Ramos (cell line): ENCODE data around the gene CACNA2D4.

Experiments
- in situ Hi-C: fragments of 300-500 bp; cut with MboI; formaldehyde crosslinking; loops from one replicate; pipeline ENCODE4 v1.14.3; 2022; ENCODE audit warnings: low sequenced_read_pairs; ENCODE audit not compliant: unreplicated experiment

The CACNA2D4 gene

DNA sequence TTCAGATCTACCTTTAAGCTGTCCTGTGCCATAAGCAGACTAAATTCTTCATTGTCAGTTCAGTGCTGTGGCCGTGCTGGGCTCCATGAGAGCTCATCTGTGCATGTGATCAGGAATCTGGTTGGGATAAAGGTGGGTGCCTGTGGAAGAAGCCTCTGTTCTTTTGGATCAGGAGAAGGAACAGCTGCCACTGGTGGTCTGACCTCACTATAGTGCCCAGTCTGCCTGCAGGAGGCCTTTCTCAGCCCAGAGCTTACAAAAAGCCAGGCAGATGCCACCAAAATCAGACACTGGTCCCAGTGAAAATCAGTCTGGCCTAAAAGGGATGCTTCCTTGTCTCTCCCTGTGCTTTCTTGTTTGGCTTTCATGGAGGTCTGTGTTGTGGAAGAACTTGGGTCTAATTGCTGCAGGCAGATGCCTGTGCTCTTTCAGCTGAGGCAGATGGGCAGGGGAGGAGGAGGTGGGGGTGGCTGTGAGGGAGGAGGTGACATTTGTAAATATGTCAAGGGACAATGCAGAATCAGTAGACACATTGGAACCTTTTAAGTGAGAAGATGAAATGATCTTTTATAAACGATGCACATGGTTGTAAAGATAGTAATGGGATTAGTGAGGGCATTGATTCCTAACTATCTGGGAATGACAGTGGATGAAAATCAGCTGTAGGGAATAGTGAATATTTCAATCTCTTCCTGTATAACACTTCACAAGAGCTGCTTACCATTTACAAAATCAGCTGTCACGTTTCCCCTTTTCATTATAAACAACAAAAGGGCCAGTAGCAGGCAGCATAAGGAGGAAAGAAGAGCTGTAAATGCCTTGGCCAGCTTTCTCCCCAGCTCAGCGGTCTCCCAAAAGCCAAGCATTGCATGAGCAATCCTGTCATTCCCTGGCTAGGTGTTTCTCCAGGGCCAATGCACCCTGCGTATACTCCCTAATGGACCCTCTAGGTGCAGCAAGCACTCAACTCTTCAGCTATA lies 44.6 kb downstream of the CACNA2D4 start:
- in situ Hi-C loops: no loop called here

DNA sequence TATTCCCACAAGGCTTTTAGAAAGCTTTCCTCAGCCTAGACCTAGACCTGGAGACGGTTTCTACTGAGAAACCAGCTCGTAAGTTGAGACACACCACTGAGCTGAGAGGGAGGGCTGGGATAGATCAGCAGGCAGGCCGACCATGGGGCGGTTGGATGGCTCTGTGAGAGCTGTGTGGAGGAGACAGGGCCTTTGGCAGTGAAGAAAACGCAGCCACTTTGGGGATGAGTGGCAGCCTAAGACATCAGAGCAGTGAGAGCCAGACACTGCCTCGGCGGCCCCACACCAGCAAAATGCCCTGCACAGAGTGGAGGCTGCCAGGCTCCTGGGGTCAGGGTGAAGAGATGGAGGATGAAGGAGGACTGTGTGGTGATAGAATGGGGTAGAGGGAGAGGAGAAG lies 46.0 kb downstream of the CACNA2D4 start:
- in situ Hi-C loops: no loop called here

DNA sequence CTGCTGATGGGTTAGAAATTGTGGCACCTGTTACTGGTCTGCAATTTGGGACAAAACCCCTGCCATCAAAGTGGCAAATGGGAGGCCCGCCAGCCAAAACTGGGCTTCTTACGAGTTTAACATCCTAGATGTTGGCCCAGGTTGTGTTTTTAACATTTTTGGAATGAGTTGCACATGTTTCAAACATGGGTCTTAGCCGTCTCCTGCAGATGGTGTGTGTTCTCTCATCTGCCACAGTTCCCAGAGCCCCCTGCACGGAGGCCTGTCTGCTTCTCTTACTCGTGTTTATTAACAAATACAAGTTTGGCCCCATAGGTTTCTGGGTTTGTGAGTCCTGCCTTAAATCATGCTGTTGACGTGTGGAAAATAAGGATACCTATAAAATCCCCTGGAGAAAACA lies 46.5 kb downstream of the CACNA2D4 start:
- in situ Hi-C loops: no loop called here

DNA sequence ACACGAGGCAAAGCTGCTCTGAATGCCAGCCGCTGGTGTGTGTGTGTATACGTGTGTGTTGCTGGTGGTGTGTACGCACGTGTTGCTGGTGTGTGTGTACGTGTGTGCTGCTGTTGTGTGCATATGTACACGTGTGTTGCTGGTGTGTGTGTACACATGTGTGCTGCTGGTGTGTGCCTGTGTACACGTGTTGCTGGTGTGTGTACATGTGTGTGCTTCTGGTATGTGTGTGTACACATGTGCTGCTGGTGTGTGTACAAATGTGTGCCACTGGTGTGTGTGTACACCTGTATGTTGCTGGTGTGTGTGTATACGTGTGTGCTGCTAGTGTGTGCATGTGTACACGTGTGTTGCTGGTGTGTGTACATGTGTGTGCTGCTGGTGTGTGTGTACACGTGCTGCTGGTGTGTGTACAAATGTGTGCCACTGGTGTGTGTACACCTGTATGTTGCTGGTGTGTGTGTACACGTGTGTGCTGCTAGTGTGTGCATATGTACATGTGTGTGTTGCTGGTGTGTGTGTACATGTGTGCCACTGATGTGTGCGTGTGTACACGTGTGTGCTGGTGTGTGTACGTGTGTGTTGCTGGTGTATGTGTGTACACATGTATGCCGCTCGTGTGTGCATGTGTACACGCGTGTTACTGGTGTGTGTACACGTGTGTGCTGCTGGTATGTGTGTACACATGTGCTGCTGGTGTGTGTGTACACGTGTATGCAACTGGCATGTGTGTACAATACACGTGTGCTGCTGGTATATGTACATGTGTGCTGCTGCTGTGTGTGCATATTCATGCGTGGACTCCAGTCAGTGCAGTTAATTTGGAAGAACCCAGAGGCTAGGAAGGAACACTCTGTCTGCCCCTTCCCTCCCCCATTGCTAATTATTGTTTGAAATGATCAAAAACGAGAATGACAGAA lies 47.2 kb downstream of the CACNA2D4 start:
- in situ Hi-C loops: no loop called here

DNA sequence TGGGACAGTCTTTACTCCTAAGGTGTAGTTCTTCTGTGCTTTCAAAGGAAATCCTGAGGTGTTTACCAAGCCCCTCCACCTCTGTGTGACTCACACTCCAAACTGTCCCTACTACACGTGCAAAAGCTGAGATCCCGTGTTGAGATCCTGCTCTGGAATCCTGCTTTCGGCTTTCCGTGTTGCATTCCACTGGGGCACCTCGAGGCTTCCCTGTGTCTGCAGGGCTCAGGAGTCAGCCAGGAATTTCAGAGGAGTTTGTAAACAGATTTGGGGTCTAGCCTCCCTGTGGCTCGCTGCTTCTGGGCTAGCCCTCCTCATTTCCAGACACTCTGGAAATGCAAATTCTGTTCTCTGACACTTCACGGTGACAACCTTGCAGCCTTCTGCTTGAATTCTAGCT lies 48.4 kb downstream of the CACNA2D4 start:
- in situ Hi-C loops: no loop called here

DNA sequence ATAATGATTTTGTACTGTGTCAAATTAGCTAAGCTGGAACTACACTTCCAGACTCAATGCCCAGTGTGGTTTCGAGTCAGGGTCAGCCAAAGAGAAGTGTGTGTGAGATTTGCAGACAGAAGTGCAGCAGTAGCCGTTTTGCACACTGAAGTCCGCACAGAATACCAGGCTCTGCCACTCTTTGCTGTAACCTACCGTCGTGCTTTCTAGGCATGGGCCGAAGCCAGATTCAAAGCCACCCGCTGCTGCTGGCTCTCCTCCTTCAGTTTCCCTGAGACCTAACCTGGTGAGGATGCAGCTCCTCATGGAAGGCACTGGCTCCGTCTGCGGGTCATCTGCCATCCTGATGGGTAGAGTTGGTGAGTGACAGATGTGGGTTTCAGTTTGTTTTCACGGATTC lies 49.3 kb downstream of the CACNA2D4 start:
- in situ Hi-C loops: no loop called here

DNA sequence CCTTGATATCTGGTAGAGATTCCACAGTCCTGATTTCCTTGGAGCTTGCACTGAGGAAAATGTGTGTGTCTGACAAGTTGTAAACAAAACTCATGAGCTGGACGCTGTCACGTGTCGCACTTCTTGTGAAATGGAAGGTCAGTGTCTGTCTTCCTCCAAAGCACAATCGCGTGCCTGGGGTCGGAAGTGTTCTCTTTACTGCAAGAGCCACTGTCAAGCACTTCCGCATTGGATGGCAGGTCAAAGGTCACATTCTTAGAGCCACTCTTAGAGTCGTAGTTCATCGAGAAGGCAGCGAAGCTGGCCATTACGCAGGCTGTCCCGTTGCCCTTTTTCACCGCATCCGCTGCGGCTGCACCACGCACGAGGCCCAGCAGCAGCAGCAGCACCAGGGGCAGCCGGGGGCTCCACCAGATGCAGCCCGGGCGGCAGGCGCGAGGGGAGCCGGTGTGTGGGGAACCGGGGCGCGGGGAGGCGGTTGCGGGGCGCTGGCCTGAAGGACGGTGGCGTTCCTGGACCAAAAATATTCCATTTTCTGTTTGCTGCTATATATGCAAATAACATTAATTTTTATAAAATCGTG lies 53.1 kb downstream of the CACNA2D4 start:
- in situ Hi-C loops: no loop called here

DNA sequence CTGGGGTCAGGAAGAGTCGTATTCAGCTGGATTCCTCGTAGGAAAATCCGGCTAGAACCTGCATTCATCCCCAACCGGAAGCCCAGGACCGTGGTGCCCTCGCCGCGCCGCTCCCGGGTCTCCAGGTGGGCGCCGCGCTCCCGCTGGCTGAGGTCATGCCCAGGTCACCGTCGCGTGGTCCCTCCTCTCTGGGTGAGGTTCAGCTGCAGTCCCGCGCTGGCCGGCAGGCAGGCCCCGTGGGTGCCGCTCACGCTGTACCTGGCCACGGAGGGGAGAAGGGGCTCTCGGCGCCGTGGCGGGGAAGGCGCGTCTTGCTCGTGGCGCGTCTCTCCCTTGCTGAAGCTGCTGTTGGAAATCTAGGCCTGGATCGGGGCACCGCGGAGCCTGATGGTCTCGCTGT lies 53.6 kb downstream of the CACNA2D4 start:
- in situ Hi-C loops: no loop called here

DNA sequence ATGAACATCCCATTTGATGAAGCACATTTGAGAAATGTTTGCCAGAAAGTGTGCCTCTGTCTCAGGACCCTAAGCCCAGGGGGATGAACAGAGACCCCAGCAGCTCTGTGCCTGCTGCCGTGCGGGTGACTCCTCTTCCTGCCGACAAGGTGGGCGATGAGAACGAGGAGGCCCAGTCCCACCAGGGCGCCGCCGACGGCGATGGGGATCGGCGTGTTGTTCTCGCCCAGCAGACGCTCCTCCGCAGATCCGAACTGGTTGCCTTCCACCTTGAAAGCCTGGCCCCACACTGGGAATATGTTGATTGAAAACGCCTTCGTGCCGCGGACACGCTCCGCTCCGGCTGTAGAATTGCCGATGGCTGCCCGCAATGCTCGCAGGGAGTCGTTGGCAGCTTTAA lies 54.0 kb downstream of the CACNA2D4 start:
- in situ Hi-C loops: no loop called here

DNA sequence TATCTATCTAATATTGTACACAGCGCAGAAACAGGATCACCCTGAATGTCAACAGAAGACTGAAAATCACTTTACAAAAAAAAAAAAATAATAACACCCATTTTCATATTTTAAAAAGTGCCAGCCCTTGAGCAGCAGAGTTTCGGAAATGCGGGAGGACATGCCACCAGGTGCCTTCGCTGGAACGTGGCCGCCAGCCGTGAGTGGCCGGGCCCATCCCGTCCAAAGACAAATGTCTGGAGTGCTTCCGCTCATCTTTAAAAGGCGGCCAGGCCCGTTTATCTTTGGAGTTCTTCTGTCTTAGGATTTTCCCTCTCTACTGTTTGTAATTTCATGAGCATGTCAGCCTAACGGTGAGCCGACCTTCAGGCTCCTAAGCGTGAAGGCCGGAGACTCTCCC lies 54.6 kb downstream of the CACNA2D4 start:
- in situ Hi-C loops: no loop called here

DNA sequence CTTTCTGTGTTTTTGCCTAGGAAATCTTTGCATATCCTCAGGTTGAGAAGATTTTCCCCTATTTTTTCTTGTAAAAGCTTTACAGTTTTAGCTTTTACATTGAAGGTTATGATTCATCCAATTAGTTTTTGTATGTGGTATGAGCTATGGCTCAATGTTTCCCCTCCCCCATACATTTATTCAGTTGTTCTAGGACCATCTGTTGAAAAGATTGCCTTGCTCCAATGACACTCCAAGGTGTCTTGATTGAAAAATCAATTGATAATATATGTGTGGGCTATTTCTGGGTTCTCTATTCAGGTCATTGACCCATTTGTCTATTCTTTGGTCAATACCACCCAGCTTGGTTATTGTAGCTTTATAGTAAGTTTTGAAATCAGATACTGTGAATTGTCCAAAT lies 55.5 kb downstream of the CACNA2D4 start:
- in situ Hi-C loops: no loop called here

DNA sequence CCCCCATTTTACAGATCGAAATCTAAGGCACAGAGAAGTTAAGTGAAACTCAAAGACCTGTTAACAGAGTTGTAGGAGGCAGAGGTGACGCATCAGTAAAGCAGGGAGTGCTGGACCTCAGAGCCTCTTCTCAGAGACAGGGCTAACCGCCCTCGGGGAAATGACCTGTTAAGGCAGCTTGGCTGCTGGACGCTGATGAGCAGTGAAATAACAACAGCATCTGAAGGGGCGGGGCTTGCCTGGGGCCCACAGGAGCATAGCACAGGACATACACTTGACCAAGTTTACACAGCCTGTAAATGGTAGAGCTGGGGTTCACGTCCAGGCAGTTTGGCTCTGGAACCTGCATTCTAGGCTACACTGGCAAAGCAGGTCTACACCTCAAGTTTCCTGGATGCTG lies 58.8 kb downstream of the CACNA2D4 start:
- in situ Hi-C loops: no loop called here

DNA sequence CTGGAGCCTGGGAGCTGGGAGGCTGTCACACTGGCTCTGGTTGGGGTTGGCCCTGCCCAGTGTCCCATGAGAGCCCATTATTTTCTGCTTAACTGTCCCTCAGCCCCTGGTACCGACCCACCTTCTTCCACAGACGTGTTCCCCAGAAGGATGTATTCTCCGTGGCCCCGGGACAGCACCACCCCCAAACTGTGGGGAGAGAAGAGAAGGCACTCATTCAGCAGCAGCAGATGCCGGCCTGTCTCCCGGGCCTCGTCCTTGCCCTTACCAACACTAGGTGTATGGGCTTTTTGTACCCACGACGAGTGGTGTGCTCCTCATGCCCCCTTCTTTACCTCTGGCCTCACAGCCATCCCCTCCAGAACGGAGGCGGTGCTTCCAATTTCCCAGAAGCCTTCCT lies 60.0 kb downstream of the CACNA2D4 start:
- in situ Hi-C loops: no loop called here

DNA sequence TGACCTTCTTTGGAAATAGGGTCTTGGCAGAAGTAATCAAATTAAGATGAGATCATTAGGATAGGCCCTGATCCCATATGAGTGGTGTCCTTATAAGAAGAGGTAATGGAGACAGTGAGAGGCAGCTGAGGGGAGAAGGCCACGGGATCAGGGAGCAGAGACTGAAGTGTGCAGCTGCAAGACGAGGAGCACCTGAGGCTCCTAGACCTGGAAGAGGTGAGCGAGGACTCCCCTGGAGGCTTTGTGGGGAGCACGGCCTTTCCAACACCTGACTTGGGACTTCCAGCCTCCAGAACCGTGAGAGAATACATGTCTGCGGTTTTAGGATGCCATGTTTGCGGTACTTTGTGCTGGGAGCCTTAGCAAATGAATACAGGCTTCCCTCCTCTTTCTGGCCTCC lies 60.6 kb downstream of the CACNA2D4 start:
- in situ Hi-C loops: no loop called here

DNA sequence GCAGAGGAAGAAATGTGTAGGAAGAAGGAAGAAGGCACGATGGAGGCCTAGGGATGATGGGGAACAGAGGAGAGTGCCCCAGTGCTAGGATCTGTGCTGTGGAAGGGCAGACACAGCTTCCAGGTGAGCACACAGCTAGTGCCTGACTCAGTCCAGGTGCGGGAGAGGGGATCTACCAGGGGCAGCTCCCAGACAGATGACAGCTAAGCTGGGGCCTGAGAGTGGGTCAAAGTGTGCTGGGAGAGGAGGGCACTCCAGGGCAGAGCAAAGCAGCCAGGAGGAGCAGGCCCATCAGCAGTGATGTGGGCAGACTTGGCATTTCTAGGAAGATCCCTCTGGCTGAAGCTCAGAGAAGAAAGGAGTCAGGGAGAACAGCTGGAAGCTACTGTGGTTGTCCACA lies 61.4 kb downstream of the CACNA2D4 start:
- in situ Hi-C loops: no loop called here

DNA sequence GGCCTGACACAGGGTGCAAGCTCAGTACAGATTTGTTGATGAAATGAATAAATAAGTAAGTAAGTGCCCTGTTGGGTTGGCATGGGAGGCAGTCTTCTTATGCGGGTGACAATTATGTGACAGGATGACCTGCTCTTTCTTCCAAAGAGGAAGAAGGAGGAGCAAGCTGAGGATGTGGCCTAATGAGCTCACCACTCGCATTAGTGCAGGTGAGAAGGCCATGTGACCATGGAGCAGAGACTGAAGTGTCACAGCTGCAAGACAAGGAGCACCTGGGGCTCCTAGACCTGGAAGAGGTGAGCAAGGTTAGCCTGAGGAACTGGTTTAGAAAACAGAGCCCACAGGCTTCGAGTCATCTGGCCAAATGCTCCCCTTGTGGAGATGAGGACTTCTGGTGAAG lies 63.2 kb downstream of the CACNA2D4 start:
- in situ Hi-C loops: no loop called here

DNA sequence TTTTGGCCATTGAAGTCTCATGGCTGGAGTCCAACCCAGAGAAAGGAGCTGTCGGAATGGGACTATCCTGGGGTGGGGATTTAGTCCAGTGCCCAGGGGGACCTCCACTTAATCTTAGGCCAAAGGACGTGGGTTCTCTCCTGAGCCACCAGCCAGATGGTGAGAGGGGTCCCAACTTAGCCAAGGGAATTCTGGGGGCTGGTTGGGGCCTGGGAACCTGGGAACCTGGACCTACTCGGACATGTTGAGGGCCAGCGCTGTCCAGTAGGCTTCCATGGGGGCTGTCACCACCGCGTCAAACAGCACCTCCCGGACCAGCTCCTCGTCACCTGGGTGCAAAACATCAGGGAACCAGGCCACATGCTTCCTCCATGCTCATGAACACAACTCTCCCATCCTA lies 64.7 kb downstream of the CACNA2D4 start:
- in situ Hi-C loops: no loop called here

DNA sequence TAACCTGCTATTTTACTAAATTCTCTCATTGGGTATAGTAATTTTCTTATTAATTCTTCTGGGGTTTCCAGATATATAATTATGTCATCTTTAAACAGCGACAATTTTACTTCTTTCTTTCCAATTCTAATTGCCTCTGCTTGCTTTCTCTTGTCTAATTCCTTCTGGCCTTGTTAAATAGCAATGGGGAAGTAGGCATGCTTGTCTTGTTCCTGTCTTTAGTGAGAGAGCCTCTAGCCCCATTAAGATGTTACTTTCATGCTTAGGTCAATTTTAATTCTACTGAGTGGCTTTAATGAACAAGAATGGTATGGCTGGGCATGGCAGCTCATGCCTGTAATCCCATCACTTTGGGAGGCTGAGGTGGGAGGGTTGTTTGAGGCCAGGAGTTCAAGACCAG lies 66.4 kb downstream of the CACNA2D4 start:
- in situ Hi-C loops: no loop called here

DNA sequence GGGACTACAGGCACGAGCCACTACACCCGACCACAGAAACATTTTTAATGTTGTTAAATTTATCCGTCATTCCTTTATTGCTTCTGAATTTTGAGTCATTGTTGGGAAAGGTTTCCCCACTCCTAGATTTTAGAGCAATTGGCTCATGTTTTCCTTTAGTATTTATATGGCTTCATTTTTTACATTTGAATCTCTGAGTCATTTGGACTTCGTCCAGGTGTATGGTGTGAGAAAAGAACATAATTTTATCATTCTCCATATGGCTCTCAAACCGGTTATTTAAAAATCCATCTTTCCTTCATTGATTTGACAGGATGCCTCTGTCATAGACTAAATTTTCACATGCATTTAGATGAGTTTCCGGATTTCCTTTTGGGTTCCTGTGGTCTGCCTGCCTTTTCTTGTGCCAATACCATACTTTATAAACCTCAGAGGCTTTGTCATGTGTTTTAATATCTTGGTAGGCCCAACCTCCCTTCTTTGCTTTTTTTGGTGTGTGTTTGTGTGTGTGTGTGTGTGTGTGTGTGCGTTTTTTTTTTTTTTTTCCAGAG lies 67.2 kb downstream of the CACNA2D4 start:
- in situ Hi-C loops: no loop called here

DNA sequence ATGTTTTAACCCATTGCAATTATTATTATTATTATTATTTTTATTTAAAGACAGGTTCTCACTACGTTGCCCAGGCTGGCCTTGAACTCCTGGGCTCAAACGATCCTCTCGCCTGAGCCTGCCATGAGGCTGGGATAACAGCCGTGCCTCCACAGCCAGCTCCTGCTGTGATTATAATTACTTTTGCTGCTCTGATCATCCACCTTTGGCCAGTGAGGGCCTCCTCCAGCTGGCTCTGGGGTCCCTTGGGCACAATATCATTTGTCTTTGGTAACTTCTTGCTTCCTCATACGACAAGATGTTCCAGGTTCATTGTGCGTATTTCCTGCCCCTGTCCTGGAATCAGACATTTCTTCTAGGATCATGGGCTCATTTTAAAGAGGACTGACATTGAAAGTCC lies 69.7 kb downstream of the CACNA2D4 start:
- in situ Hi-C loops: no loop called here

DNA sequence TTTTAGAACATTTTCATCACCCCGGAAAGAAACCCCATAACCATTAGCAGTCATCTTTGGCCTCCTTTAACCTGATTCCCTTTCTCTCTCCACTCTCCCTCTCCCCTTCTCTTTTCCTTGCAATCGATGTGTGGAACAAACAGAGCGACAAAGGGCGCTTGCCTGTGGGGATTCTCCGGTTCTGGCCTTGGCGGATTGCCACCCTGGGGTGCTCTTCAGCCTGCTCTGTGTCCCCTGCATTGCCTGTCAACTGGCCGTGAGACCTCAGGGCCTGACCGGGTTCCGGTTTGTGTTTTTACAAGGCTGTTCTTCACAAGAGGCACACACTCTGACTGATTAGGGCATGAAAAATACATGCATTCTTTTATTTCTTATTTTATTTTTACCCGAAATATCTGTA lies 70.3 kb downstream of the CACNA2D4 start:
- in situ Hi-C loops: no loop called here
